ENCODE measurements around the gene PRKCB. TPM values are rescaled to one million over a fixed set of nuclear protein-coding genes. Genes with fewer than 3 reads are reported as not detected.
A peak's percentile ranks its signal among the peaks of the same experiment; 100 is the strongest.

The PRKCB gene
- total RNA-seq, 1 donor from 2014 or later, result 28.7 TPM

DNA sequence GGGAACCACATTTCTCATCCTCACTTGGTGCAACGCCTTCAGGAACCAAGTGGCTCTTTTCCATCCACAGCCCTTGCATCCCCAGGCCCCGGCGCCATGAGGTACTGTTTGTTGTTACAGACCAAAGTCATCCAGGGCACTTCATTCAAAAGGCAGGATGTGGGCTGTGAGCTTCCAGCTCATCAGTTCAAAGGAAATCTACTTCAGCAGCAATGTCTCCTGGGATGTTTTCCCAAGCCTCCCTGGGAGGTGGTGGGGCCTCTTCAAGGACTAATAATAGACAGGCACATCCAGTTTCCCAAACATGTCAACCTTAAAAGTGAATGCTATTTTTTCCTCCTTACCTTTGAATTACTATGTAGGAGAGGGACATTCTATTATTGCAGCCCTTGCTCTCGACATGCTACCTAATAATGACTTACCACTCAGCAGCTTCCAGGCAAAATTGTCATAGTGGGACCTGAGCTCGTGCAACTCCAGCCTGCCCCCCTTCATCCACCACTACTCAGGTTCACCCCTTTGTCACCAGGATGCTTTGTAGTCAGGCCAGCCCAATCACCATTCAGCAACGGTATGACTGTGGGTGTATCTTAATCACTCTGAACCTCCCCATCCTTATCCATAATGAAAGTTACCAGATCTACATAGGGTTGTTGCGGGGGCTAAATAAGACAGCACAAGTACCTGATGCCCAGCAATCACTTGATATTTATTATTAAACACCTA lies 1.7 kb upstream of the PRKCB start:
- peaks cover 5% of the 10 kb centered on the region for H3K9me3 Mint-ChIP-seq (ENCODE audit: unreplicated experiment)
- peaks cover 11% of the 10 kb centered on the region for H3K27me3 Mint-ChIP-seq (ENCODE audit: unreplicated experiment)
- H3K4me1 Mint-ChIP-seq (ENCODE audit: unreplicated experiment), result peaks cover 22% of the 10 kb centered on the region
- peaks cover 7% of the 10 kb centered on the region for H3K36me3 Mint-ChIP-seq (ENCODE audit: low read depth, unreplicated experiment)
- H3K27ac Mint-ChIP-seq (ENCODE audit: unreplicated experiment), result no peak overlapping the region
- TF ChIP-seq CTCF (IDR thresholded peaks at IDR 0.05; ENCODE audit: unreplicated experiment), result no peak
- H3K4me3 Mint-ChIP-seq (ENCODE audit: unreplicated experiment), result peak overlapping the region; percentile 8
- no peak for DNase-seq (ENCODE audit: low spot score)

DNA sequence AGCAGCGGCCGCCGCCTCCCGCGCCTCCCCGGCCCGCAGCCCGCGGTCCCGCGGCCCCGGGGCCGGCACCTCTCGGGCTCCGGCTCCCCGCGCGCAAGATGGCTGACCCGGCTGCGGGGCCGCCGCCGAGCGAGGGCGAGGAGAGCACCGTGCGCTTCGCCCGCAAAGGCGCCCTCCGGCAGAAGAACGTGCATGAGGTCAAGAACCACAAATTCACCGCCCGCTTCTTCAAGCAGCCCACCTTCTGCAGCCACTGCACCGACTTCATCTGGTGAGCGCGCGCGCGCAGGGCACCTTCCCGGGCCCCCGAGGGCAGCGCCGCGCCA lies 258 bp downstream of the PRKCB start:
- no peak overlapping the region for H3K4me3 Mint-ChIP-seq (ENCODE audit: unreplicated experiment)
- peaks cover 11% of the 10 kb centered on the region for H3K27me3 Mint-ChIP-seq (ENCODE audit: unreplicated experiment)
- peaks cover 22% of the 10 kb centered on the region for H3K4me1 Mint-ChIP-seq (ENCODE audit: unreplicated experiment)
- DNase-seq (ENCODE audit: low spot score), result no peak
- no peak overlapping the region for H3K27ac Mint-ChIP-seq (ENCODE audit: unreplicated experiment)
- H3K9me3 Mint-ChIP-seq (ENCODE audit: unreplicated experiment), result no peaks in the 10 kb centered on the region
- peaks cover 7% of the 10 kb centered on the region for H3K36me3 Mint-ChIP-seq (ENCODE audit: low read depth, unreplicated experiment)
- no peak for TF ChIP-seq CTCF (IDR thresholded peaks at IDR 0.05; ENCODE audit: unreplicated experiment)

- H3K27ac Mint-ChIP-seq (ENCODE audit: unreplicated experiment), result no peak overlapping the region
- no peaks in the 10 kb centered on the region for H3K9me3 Mint-ChIP-seq (ENCODE audit: unreplicated experiment)
- H3K4me3 Mint-ChIP-seq (ENCODE audit: unreplicated experiment), result peak overlapping the region; percentile 91
- no peak for TF ChIP-seq CTCF (IDR thresholded peaks at IDR 0.05; ENCODE audit: unreplicated experiment)
- H3K4me1 Mint-ChIP-seq (ENCODE audit: unreplicated experiment), result peaks cover 22% of the 10 kb centered on the region
- peak; percentile 22 for DNase-seq (ENCODE audit: low spot score)
- peaks cover 11% of the 10 kb centered on the region for H3K27me3 Mint-ChIP-seq (ENCODE audit: unreplicated experiment)
- peaks cover 7% of the 10 kb centered on the region for H3K36me3 Mint-ChIP-seq (ENCODE audit: low read depth, unreplicated experiment)
These were observed 875 bp downstream of the PRKCB start for GRCh38 chr16:23836404-23837311.

GRCh38 chr16:23837553-23838308 lies 1.9 kb downstream of the PRKCB start:
- no peak for DNase-seq (ENCODE audit: low spot score)
- Mint-ChIP-seq H3K36me3 (ENCODE audit: low read depth, unreplicated experiment) (peaks cover 7% of the 10 kb centered on the region), H3K4me1 (ENCODE audit: unreplicated experiment) (peaks cover 22% of the 10 kb centered on the region), H3K9me3 (ENCODE audit: unreplicated experiment) (no peaks in the 10 kb centered on the region), H3K4me3 (ENCODE audit: unreplicated experiment) (peak overlapping the region; percentile 91), H3K27ac (ENCODE audit: unreplicated experiment) (no peak overlapping the region), H3K27me3 (ENCODE audit: unreplicated experiment) (peaks cover 11% of the 10 kb centered on the region)
- no peak for TF ChIP-seq CTCF (IDR thresholded peaks at IDR 0.05; ENCODE audit: unreplicated experiment)
